HFFc6 (cell line): Measurements from ENCODE around the gene DNMBP. TPM values are rescaled to one million over a fixed set of nuclear protein-coding genes. Genes with fewer than 3 reads are reported as not detected.
"Not testable (repeated sequence)": the region's sequence is repeated elsewhere in the genome, so short reads cannot be mapped to it uniquely, and the experiment has no call there.

Experiments
- DNase-seq: peaks from one replicate; pipeline ENCODE4 v3.0.0-alpha.2; 2018
- H3K27ac Mint-ChIP-seq: 2 replicates; pipeline ENCODE4 v1.8.0; 2020; ENCODE audit warnings: mild to moderate bottlenecking, mixed read lengths
- H3K27me3 Mint-ChIP-seq: 2 replicates; pipeline ENCODE4 v1.8.0; 2021; ENCODE audit warnings: mild to moderate bottlenecking, moderate library complexity, mixed read lengths; ENCODE audit not compliant: insufficient read depth
- H3K36me3 Mint-ChIP-seq: 2 replicates; pipeline ENCODE4 v1.8.0; 2021; ENCODE audit warnings: low read depth, mixed read lengths
- H3K4me1 Mint-ChIP-seq: 2 replicates; pipeline ENCODE4 v1.8.0; 2020; ENCODE audit warnings: low read depth, mixed read lengths
- H3K4me3 Mint-ChIP-seq: 2 replicates; pipeline ENCODE4 v1.8.0; 2020; ENCODE audit warnings: mild to moderate bottlenecking, moderate library complexity, mixed read lengths
- H3K9me3 Mint-ChIP-seq: 2 replicates; pipeline ENCODE4 v1.8.0; 2020; ENCODE audit warnings: mild to moderate bottlenecking, mixed read lengths
- CTCF ChIP-seq: fragments of 200-600 bp; sonication (generic); IDR thresholded peaks from 2 replicates; pipeline ENCODE4 v1.5.0; 2021; ENCODE audit warnings: antibody characterized with exemption, mild to moderate bottlenecking
- total RNA-seq, 6 experiments: library from RNA; stranded (reverse); fragmentation: NEBNext Ultra II Directional; extraction: Animal tissue kit (Norgen Biotek cat#: 25700); gene quantifications; 2 replicates in 1 of 6; 3 replicates in 5 of 6; pipeline ENCODE4 v1.2.3, GENCODE V29; 2021

The DNMBP gene
- total RNA-seq, 6 experiments from 2014 or later: 24.9 to 44.7 (median 28.6) TPM

GRCh38 chr10:99994801-99995200 is 14.9 kb downstream of the DNMBP start:
- H3K27ac Mint-ChIP-seq: peak overlapping the region; percentile 87
- TF ChIP-seq CTCF: no peak
- DNase-seq: no peak
- H3K4me1 Mint-ChIP-seq: peaks cover 65% of the 10 kb centered on the region
- peaks cover 3% of the 10 kb centered on the region; the same call in 1 of the 2 replicates for H3K27me3 Mint-ChIP-seq
- no peaks in the 10 kb centered on the region for H3K9me3 Mint-ChIP-seq
- H3K36me3 Mint-ChIP-seq: peaks cover 32% of the 10 kb centered on the region
- H3K4me3 Mint-ChIP-seq: peak overlapping the region; percentile 36

GRCh38 chr10:99993701-99994689 is 15.8 kb downstream of the DNMBP start:
- Mint-ChIP-seq H3K4me3 (peak overlapping the region; percentile 69), H3K36me3 (peaks cover 28% of the 10 kb centered on the region), H3K27me3 (peaks cover 3% of the 10 kb centered on the region; the same call in 1 of the 2 replicates), H3K9me3 (no peaks in the 10 kb centered on the region), H3K27ac (peak overlapping the region; percentile 87), H3K4me1 (peaks cover 59% of the 10 kb centered on the region)
- no peak for TF ChIP-seq CTCF
- DNase-seq: peak; percentile 85

GRCh38 chr10:99985637-99986036 is 24.1 kb downstream of the DNMBP start:
- H3K36me3 Mint-ChIP-seq: peaks cover 36% of the 10 kb centered on the region
- not testable (repeated sequence) for H3K27me3 Mint-ChIP-seq, DNase-seq, H3K9me3 Mint-ChIP-seq, H3K4me3 Mint-ChIP-seq
- H3K27ac Mint-ChIP-seq: peak overlapping the region; percentile 69
- peaks cover 65% of the 10 kb centered on the region for H3K4me1 Mint-ChIP-seq

GRCh38 chr10:99984211-99985034 is 25.3 kb downstream of the DNMBP start:
- peaks cover 69% of the 10 kb centered on the region for H3K4me1 Mint-ChIP-seq
- H3K4me3 Mint-ChIP-seq: peak overlapping the region; percentile 78
- H3K27me3 Mint-ChIP-seq: no peaks in the 10 kb centered on the region; the same call in none of the 2 replicates
- peaks cover 37% of the 10 kb centered on the region for H3K36me3 Mint-ChIP-seq
- H3K9me3 Mint-ChIP-seq: no peaks in the 10 kb centered on the region
- TF ChIP-seq CTCF: no peak
- H3K27ac Mint-ChIP-seq: peak overlapping the region; percentile 95
- DNase-seq: peak; percentile 47

GRCh38 chr10:99983280-99983988 is 26.3 kb downstream of the DNMBP start:
- Mint-ChIP-seq H3K27ac (peak overlapping the region; percentile 95), H3K9me3 (no peaks in the 10 kb centered on the region), H3K36me3 (peaks cover 37% of the 10 kb centered on the region), H3K27me3 (no peaks in the 10 kb centered on the region; the same call in none of the 2 replicates), H3K4me3 (peak overlapping the region; percentile 78), H3K4me1 (peaks cover 79% of the 10 kb centered on the region)
- TF ChIP-seq CTCF: no peak
- DNase-seq: peak; percentile 84
